ENCODE results near the gene HEATR3.
A peak's percentile ranks its signal among the peaks of the same experiment; 100 is the strongest.

The HEATR3 gene, protein sequence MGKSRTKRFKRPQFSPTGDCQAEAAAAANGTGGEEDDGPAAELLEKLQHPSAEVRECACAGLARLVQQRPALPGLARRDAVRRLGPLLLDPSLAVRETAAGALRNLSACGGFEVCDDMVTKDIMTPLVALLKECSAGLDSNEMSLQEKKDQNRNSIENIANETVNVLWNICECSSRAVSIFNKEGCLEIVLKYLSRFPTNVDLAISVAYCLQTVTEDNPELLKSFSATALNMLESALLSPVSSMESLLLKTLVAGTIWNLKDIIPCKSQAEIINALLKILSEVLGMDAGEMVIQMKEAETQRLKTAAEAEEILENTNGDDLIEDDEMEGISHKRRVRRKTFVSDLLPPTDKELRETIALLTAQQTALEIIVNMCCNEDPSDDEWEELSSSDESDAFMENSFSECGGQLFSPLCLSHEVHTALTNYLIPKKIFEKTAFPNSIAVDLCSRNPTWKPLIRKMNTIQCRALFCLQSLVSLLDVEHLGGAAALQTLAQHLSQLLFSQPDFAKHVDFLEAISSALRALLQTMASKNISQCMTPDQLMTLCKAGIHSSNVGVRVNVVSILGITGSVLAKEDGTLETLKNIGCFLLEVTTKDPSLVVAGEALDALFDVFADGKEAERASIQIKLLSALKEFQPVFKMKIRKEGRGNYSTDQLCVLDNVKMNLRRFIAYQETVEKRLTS

DNA sequence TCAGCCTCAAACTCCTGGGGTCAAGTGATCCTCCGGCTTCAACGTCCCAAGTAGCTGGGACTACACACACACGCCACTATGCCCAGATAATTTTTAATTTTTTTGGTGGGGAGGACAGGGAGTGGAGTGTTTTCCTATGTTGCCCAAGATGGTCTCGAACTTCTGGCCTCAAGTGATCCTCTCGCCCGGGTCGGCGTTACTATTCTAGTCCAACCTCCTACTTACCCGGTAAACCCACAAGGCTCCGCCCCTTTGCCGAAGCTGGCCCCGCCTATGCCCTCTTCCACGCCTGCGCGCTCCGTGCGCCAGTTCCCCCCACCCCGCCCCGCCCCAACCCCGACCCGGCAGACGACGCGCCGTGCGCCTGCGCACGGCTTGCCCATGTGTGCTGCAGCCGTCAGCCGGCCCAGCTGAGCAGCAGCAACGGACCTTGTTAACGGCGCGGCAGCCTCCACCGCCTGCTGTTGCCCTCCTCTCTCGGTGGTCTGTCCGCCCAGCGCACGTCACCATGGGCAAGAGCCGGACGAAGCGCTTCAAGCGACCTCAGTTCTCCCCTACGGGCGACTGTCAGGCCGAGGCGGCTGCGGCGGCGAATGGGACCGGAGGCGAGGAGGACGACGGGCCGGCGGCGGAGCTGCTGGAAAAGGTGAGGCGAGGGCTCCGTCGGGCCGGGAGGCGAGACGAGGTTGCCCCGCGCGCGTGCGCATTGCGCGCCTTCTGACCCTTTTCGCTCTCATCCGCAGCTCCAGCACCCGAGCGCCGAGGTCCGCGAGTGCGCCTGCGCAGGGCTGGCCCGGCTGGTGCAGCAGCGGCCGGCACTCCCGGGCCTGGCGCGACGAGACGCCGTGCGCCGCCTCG is at the start of gene HEATR3:
TSS of gene HEATR3 (plus strand) at position 347 of the 858 bp plus-strand sequence. CDS start at position 509, 162 bp downstream.
- peak; percentile 98 for DNase-seq

DNA sequence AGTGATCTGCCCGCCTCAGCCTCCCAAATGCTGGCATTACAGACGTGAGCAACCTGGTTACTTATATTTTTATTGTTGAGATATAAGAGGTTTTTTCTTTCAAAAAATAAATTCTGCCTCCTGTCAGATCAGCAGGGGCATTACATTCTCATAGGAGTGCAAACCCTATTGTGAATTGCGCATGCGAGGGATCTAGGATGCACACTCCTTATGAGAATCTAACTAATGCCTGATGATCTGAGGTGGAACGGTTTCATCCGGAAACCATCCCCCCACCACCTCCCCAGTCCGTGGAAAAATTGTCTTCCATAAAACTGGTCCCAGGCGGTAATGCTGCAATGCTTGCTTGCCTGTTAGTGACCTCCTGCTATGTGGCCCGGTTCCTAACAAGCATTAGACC is 48.2 kb upstream of the HEATR3 start:
- DNase-seq = no peak

DNA sequence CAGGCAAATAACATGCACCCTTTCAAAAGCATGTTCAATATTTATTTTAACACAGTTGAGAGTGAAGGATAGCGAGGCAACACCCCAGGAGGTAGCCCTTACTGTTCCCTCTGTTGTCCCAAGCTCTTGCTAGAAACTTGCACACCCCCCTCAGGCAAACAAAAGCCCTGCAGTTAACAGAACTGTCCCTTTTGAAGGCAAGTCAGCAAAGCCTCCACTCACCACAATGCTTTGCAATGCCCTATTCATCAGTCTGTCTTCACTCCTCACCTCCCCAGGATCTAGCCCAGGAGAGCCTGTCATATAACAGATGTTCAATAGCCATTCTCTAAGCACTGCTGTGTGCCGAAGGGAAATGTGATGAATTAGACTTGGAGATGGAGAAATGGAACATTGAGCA is 44.2 kb upstream of the HEATR3 start:
- DNase-seq = no peak

DNA sequence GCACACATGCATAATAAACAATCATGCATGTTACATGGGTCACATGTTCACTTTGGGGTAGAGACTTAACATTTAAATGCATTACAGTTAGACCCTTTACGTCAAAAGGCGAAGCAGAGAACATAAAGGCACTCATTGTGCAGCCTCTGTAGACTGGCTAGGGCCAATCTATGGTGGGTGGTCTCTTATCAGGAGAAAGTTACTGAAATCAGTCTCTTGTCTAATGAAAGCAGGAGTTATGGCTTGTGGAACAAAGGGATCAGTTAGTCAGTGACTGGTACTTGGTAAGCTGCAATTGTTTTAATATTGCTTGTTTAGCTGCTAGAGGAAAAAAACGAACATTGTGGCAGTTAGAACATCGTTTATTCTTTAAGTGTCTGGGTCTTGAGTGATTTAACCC is 42.1 kb upstream of the HEATR3 start:
- no peak for DNase-seq

DNA sequence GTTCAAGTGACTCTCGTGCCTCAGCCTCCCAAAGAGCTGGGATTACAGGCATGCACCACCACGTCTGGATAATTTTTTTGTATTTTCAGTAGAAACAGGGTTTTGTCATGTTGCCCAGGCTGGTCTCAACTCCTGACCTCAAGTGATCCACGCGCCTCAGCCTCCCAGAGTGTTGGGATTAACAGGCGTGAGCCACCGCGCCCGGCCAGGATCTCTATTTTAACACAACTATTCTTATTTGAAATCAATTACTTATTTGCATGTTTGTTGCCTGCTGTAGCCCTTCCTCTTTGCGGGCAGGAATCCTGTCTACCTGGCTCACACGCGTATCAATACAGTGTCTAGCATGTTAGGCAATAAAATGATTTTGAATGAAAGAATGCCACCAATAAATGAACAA is 41.6 kb upstream of the HEATR3 start:
- DNase-seq = no peak

DNA sequence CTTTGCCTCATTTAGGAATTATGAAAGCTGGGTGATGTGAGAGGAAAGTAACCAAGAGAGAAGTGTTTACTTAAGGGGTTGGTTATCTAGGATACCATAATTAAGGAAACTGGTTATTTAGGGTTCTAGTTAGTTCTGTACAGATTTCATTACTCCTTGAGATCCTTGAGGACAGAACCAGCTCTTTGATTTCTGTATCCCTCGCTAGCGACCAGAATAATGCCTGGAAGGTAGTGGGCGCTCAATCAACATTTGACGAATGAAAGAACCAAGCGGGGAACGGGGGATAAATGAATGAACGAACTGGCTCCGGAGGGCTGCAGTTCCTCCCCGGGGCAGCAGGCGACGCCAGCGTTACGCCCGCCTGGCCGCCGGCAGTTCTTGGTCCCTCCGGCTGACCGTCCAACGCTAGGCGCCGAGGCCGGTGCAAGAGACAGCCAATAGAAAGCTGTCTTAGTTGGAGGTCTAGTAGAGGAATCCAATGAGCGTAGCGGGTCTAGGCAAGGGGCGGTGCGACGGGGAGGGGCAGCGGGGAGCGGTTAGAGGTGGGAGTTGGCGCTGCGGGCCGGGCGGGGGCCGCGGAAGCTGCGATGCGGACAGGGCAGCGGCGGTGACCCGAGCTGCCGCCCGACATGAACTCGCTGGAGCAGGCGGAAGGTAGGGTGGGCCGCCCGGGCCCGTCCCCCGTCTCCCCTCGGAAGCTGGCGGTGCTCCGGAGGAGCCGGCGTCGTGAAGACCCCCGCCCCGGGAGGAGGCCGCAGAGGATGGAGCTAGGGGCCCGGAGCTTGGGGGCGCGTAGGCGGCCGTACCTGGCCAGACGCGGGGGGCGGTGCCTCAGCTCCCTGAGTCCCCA is 40.9 kb upstream of the HEATR3 start, which contains the start of gene CNEP1R1:
TSS of gene CNEP1R1 (plus strand) at position 542 of the 853 bp plus-strand sequence. CDS start at position 633, 91 bp downstream.
- DNase-seq = peak; percentile 97

DNA sequence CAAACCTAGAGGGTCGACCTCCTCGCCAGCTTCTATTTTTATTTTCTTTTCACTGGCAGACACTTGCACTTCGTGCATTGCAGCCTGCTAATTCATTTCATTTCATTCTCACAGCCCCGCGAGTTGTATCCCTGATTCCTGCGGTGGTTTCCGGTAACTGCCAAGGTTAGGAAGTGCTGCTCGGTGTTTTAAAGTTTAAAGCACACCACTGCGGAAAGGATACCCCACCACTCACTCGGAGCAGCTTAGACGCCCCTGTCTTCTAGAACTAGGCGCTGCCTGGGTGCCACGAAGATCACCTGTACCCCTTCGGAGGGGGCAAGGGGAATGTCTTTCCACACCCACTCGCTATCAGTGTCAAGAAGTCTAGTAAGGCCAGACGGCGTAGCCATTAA is 40.2 kb upstream of the HEATR3 start:
- DNase-seq = peak; percentile 38

DNA sequence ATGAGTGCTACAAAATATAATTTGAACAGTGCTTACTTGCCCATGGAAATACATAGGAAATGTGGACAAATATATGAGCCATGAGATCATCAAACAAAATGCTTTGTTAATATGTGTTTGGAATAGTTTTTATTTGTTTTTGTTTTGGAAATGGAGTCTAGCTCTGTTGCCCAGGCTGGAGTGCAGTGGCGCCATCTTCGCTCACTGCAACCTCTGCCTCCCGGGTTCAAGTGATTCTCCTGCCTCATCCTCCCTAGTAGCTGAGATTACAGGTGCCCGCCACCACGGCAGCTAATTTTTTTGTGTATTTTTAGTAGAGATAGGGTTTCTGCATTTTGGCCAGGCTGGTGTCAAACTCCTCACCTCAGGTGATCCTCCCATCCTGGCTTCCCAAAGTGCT is 37.9 kb upstream of the HEATR3 start:
- DNase-seq = no peak

DNA sequence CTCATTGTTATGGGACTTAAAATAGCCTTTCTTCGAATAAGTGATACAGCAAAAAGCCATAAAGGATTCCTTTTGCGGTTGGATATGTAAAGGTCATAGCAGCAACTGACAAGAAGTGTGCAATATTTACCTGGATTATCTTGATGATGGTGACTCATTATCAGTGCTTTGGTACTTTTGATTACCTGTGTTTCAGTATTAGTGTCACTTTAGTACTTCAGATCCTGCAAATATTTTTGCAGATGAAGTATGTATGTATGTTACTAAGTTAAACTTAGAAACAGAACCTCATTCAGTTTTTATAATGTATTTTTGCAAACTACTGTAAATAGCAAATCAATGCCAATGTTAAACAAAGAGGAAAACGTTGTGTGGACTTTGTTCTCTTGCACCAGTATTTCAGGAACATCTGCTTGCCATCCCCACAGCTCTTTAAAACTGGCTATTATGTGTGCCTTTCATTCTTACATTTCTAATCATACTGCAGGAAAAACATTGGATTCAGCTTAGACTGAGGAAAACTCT is 30.2 kb upstream of the HEATR3 start:
- DNase-seq = no peak

DNA sequence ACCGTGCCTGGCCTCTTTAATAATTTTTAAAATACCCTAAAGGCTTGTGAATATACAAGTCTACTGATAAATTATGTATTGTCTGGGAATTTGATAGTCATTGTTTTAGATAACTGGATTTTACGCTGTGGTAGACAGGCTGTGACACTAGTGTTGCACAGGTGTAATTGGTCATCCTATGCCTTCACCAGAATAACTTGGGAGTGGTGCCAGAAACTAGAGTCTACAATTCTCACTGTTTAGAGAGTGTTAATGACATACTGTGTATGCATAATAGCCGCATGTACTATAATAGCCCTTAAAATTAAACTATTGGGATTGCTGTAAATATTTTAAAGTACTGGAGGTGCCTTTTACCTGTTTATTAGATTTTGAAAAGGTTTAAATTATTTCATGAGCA is 29.3 kb upstream of the HEATR3 start:
- no peak for DNase-seq

DNA sequence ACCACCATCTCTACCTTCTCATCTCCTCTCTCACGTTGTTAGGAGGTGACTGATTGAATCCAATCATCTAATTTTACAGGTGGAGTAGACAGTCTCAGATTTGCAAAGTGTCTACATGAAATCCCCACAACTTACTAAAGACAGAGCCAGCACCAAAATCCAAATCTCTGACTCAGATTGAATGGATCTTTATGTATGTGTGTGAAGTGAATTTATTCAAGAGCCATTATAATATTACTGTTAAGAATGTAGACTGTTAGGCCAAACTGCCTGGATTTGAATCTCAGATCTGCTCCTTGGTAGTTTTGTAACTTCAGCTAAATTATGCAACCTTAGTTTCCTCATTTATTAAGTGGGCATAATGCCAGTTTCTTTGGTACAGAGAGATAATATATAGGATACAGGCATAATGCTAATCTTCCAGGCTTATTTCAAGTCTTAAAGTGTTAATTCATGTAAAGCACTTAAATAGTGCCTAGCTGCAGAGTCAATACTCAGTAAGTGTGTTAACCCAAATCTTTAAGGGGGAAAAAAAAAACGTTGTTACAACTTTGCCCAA is 28.0 kb upstream of the HEATR3 start:
- no peak for DNase-seq

DNA sequence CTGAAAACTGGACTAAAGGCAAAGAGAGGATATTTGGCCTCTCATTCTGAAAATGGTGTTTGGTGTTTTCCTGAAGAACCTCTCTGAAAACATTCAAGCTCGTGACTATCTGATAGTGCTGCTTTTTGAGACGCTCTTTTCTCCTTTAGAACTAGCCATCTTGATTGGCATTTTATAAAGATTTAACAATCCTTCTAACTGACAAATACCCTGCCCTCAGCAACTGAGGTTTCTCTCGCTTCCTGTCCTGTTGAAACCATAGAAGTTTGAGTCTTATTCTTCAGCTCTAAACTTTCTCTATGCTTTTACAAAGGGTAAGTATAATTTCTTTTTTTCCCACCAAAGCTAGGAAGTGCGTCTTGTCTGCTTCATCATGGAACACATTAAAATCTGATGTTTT is 27.5 kb upstream of the HEATR3 start:
- no peak for DNase-seq

DNA sequence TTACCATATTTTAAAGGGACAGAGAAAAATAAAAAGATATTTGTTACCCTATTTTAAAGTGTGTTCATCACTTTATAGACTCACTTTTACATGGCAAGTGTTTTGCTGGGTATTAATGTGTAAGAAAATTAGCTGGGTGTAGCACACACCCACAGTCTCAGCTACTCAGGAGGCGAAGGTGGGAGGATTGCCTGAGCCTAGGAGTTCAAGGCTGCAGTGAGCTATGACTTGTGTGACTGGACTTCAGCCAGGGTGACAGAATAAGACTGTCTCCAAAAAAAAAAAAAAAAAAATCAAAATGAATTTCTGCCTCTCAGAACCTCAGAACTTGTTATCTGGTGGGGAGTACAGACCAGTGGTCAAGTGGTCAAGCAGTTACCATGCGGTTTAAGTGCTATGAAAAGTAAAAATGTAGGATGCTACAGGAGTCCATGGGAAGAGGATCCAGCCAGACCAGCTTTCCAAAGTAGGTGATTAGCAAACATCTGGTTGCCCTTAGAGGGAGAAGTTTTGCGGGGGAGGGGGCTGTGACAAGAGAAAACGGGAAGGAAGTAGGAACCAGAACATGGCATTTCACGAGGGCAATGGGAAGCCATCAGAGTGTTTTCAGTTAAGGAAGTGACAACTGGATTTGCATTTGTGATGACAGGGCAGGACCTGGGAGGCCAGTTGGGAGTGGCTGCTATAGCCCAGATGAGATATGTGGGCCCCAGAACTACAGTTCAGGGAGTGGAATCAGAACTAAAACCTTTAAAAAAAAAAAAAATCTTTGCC is 26.8 kb upstream of the HEATR3 start:
- peak; percentile 15 for DNase-seq

DNA sequence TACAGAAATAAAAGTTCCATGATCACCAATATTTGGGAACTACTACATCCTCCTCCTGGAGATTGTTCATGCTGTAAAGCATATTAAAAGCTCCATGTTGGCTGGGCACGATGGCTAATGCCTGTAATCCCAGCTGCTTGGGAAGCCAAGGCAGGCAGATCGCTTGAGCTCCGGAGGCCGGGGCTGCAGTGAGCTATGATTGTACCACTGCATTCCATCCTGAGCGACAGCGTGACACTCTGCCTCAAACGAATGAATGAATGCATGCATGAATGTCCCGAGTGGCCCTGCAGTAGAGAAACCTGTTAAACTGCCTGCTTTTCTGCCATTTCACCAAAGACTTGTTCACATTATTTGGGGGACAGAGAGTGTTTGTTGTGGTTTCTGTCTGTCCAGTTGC is 25.8 kb upstream of the HEATR3 start:
- DNase-seq = no peak

DNA sequence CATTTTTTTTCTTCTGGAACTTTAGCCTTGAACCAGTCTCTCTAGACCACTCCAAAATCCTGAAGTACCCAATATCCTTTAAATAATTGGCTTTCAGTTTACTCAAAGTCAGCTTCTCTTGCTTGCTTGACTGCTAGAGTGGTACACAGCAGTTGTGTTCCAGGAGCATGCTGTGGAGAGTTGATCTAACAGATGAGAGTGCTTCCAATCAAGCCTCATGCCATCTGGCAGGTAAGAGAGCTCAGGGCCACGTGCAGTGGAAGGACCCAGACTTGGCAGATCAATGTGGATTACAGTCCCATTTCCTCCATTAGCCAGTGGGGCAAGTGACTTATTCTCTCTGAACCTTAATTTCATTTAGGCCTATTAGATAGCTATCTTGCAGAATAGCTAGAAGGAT is 25.1 kb upstream of the HEATR3 start:
- DNase-seq = no peak

DNA sequence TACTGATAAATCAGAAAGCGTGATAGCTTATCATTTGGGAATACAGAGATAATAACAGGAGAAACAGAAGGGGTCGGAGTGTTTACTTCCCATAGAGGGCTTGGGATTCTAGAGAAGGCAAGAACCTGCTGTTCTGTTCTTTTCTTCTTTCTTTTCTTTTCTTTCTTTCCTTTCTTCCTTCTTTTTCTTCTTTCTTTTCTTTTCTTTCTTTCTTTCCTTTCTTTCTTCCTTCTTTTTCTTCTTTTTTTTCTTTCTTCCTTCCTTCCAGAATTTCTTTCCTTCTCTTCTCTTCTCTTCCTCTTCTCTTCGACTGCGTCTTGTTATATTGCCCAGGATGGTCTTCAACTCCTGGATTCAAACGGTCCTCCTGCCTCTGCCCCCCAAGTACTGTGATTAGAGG is 22.4 kb upstream of the HEATR3 start:
- DNase-seq = no peak

DNA sequence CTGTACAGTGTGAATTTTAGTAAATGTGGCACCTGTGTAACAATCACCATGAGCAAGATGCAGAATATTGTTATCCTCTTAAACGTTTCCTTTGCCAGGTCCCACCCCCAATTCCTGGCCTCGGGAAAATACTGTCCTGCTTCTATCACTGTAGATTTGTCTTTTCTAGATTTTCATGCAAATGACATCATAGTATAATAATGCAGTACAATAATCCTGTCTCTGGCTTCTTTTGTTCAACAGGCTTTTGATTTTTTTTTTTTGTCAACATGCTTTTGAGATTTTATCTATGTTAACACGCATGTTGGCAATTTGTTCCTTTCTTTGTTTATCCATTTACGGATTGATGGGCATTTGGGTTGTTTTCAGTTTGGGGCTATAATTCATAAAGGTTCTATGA is 20.4 kb upstream of the HEATR3 start:
- DNase-seq = no peak

DNA sequence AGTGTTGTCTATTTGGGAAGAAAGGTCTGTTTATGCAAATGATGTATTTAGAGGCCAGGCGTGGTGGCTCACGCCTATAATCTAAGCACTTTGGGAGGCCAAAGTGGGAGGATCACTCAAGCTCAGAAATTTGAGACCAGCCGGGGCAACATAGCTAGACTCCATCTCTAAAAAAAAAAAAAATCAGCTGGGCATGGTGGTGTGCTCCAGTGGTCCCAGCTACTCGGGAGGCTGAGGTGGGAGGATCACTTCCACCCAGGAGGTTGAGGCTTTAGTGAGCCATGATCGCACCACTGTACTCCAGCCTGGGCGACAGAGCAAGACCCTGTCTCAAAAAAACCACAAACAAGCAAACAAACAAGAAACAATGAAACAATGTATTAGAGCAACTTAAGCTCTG is 18.9 kb upstream of the HEATR3 start:
- DNase-seq = no peak

DNA sequence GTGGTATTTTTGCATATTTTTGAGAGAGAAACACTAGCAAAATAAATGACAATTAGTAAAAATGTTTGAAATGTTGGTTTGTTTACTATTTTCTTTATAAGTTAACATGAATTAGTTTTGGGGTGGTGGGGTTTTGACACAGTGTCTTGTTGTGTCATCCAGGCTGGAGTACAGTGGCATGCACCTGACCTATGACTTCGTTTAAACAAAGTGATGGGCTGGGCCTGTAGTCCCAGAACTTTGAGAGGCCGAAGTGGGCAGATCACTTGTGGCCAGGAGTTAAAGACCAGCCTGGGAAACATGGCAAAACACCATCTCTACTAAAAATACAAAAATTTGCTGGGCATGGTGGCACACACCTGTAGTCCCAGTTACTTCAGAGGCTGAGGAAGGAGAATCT is 17.9 kb upstream of the HEATR3 start:
- DNase-seq = no peak

DNA sequence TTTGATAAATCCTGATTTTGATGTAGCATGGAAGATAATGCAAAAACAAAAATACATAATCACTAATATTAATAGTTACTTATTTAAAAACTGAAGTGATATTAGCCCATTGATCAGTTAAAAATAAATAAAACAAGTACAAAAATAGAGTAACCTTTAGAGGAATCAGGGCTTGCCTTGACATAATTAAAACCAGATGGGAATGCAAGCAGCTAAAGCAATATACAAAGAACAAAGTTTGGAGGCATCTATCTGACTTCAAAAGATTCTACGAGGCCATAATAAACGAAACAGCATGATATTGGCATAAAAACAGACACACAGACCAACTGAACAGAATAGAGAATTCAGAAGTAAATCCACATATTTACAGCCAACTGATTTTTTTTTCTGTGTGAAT is 15.0 kb upstream of the HEATR3 start:
- no peak for DNase-seq

DNA sequence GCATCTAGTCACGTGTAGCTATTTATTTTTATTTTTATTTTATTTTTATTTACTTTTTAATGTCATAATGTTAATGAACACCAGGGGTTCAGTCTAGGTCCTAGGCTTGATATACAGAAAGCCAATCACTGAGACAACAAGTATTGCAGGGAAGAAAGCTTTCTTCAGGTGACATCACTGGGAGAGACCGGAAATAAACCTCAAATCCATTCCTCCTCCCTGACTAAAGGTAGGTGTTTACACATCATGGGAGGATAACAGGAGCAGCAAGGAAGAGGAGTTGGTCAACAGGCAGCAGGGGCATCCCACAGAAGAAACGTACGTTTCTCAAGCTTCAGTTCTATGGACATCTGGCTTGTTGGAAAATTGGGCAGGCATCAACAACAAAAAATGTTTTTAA is 9.5 kb upstream of the HEATR3 start:
- DNase-seq = no peak

All from CD4-positive, alpha-beta T cell treated with Interleukin-10 for 1 hour (primary cell).